Head of caudate nucleus (tissue), 42 donors: ENCODE results near the gene PTPRD.

Experiments used
- DNase-seq, 42 donors: peaks; one replicate each; pipeline versions ENCODE4 v3.0.0 to v3.0.0-alpha.2; 2020 to 2021; ENCODE audit warnings: mixed read lengths in 7 of 42
- intact Hi-C: fragments of 100-400 bp; cut with DNase I; formaldehyde crosslinking; loops from one replicate; pipeline ENCODE4 v1.15.0; 2022

The PTPRD gene

DNA sequence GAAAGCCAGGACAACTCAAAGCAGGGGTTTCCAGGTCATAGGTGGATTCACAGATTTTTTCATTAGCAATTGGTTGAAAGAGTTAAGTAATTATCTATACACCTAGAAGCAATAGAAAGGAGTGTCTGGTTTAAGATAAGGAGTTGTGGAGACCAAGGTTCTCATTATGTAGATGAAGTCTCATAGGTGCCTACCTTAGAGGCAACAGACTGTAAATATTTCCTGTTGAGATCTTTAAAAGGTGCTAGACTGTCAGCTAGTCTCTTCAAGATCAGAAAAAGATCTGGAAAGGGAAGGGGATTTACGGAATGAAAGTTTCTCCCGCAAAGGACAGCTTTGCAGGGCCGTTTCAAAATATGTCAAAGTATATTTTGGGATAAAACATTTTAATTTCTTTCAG, 603.4 kb downstream of the PTPRD start:
- DNase-seq = no peak
- intact Hi-C loops = no loop called here

- intact Hi-C loops = no loop called here
- DNase-seq = no peak
Observed at GRCh38 chr9:10008101-10008799, 604.6 kb downstream of the PTPRD start.

- DNase-seq = no peak
- intact Hi-C loops = no loop called here
Observed at GRCh38 chr9:10007356-10007755, 605.4 kb downstream of the PTPRD start.

GRCh38 chr9:10005206-10005605, 607.6 kb downstream of the PTPRD start:
- no peak for DNase-seq
- intact Hi-C loops = no loop called here

GRCh38 chr9:10003047-10003446, 609.8 kb downstream of the PTPRD start:
- intact Hi-C loops = no loop called here
- DNase-seq = no peak

- intact Hi-C loops = no loop called here
- peak in 1 of 42 donors; percentile 30 for DNase-seq
Observed at GRCh38 chr9:10000669-10001068, 612.1 kb downstream of the PTPRD start.

GRCh38 chr9:9998491-9999287, 614.1 kb downstream of the PTPRD start:
- intact Hi-C loops = no loop called here

DNA sequence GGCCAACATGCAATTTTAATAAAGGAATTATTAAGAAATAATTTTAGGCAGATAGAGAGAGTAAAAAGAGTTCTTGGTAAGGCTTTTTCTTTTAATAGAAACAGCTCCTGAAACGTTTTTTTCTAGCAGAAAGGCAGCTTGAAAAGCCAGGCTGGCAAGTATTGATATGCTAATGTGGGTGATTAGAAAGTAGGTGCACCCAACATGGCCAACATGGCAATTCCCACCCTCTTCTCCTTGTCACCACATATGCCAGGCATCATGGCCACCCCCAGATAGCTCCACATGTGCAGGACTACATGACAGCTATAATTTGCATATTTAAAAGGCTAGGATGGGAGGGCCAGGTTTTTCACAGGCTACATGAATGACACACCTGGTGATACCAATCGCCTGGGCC, 615.2 kb downstream of the PTPRD start:
- intact Hi-C loops = no loop called here
- DNase-seq = no peak

More at GRCh38 chr9:9998491-9999287, 614.1 kb downstream of the PTPRD start:
- peak in 1 of 42 donors; percentile 34 for DNase-seq

DNA sequence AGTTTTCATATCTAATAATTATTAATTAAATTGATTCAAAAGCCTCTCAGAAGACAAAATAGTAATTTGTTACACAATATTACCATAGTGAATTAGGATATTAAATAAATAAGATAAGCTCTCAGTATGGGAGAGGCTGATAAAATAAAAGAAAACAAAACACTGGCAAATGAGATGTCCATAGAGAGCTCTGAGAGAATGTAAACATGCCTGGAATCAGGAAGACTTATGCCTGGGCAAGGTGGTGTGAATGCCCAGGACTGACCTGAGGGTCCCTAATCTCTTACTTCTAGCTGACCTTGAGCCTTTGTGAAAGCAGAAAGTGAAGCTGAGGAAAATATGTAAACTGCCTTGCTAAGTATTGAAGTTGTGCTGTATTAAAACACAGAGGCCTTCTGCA, 616.5 kb downstream of the PTPRD start:
- intact Hi-C loops = no loop called here
- no peak for DNase-seq

DNA sequence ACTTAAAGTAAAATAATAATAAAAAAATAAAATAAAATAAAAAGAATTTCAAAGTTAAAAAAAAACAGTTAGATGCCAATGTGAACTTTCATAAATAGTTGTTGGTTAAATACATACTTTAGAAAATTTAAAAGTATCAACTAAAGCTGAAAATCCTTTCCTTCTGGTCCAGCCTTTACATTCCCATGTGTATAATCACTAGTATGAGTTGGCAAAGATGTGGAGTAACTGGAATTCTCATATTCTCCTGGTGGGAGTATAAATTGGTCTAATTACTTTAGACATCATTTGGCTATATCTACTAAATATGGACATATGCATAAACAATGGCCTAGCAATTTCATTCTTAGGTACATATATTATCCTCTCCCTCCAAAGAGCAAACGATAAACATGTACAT, 619.9 kb downstream of the PTPRD start:
- no peak for DNase-seq
- intact Hi-C loops = no loop called here

GRCh38 chr9:9973062-9973461, 639.7 kb downstream of the PTPRD start:
- intact Hi-C loops = no loop called here
- no peak for DNase-seq

- intact Hi-C loops = no loop called here
- no peak for DNase-seq
Observed at GRCh38 chr9:9970514-9970913, 642.3 kb downstream of the PTPRD start.

GRCh38 chr9:9963841-9964240, 649.0 kb downstream of the PTPRD start:
- peak in 16 of 42 donors; percentile 8 to 69 (median 22) for DNase-seq
- intact Hi-C loops = no loop called here

DNA sequence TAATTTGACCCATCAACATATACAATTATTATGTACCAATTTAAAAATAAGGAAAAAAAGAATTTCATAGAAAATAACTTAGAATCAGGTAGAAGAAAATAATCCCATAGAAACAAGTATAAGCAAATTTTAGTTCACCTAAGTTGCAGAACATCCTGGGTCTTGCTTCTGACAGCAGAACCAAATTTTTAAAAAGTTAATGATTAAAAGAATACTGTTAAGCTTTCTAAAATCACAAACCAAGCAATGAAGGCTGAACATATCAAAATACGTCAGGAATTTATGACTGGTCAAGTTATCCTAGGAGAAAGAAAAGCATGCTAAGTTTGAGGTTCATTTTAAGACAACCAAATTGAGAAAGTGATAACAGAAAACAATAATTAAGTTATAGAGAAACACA, 650.9 kb downstream of the PTPRD start:
- no peak for DNase-seq
- intact Hi-C loops = no loop called here

- intact Hi-C loops = no loop called here
- peak in 17 of 42 donors; percentile 12 to 74 (median 36) for DNase-seq
Observed at GRCh38 chr9:9961487-9961886, 651.3 kb downstream of the PTPRD start.

DNA sequence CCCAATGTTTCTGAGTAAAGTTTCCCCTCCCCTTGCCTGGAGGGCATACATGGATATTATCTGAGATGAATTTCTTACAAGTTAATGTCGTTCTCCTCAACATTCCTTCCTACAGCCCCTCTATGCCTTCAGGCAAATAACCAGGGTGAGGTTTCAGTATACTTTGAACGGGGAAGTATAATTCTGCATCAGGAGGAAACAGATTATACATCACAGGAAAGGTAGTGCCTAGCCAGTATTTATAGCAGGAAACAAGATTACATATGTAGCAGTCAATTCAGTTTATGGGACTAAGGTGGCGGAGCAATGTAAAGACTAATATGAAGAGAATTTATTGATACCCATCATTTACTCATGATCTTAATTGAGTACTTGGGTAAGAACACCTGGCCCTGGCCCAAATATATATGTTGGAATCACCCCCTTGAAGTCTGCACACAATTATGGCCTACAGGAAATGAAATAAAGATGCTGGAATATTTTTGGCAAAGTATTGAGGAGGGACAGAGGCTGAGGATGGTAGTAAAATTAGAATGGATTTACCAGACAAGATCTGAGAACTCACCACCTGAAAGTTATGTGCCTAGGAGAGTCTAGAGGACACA, 661.1 kb downstream of the PTPRD start:
- intact Hi-C loops = no loop called here

GRCh38 chr9:9950813-9951212, 662.0 kb downstream of the PTPRD start:
- intact Hi-C loops = no loop called here

More for the DNA sequence above, 661.1 kb downstream of the PTPRD start:
- DNase-seq = no peak

DNA sequence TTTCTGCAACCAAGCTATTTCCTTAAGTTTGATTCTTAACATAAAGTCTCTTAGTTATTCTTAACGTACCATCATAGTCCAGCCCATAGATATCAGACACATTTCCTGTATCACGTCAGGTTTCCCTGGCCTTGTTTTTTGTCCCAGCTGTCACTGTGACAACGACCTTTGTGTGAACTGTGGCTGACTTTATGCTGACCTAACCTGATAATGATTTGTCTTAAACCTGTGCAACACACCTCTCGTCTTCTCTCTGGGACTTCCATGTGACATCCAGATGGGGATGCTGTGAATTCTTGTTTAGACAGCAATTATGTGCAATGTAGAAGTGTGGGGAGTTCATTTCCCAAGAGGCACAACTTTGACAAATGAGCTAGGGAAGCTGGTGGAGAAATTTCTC, 662.8 kb downstream of the PTPRD start:
- no peak for DNase-seq
- intact Hi-C loops = loop anchor here (10.0 kb wide), 1 partner anchor 345 kb away; no protein-coding TSS in a partner anchor

More at GRCh38 chr9:9950813-9951212, 662.0 kb downstream of the PTPRD start:
- peak in 5 of 42 donors; percentile 7 to 58 (median 18) for DNase-seq

DNA sequence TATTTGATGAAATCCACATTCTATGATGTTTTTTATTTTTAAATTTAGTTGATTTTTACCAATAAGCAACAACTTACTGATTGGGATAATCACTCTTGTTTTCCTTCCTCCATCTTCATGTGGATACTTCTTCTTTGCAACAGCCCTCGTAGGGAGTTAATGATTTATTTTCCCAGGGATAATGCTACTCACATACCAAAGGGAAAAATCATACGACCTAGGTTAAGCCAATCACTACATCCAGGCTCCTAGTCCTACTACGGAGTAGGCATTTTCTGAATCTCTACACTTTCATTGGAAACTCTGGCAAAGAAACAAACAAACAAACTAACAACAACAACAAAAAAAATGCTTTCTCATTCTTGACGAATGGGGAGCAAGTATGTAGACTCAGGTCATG, 663.4 kb downstream of the PTPRD start:
- intact Hi-C loops = loop anchor here (10.0 kb wide), 1 partner anchor 345 kb away; no protein-coding TSS in a partner anchor
- no peak for DNase-seq

GRCh38 chr9:9945966-9946365, 666.8 kb downstream of the PTPRD start:
- intact Hi-C loops = loop anchor here (10.0 kb wide), 1 partner anchor 341 kb away; no protein-coding TSS in a partner anchor
- DNase-seq = no peak
